ENCODE results near the gene PRM2.
"Not testable (repeated sequence)": the region's sequence is repeated elsewhere in the genome, so short reads cannot be mapped to it uniquely, and the experiment has no call there.

PRM2 gene

DNA sequence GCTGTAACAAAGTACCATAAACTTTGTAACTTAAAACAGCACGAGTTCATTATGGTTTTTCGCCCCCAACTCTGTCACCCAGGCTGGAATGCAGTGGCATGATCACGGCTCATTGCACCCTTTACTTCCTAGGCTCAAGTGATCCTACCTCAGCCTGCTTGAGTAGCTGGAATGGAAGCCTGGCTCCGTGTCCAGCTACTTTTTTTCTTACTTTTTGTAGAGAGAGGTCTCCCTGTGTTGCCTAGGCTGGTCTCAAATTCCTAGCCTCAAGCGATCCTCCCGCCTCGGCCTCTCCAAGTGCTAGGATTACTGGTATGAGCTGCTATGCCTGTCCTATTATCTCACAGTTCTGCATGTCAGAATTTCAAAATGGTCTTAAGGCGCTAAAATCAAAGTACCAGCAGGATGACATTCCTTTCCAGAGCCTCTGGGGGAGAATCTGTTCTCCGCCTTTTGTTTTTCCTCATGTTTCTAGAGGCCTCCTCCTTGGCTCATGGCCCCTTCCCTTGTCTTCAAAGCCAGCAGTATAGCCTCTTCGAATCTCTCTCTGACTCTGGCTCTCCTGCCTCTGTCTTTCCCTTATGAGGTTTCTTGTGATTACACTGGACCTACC is 14.9 kb upstream of the PRM2 start:
- H3K27me3 ChIP-seq (ENCODE audit: low read length) = no peaks in the 10 kb centered on the region
- no peaks in the 10 kb centered on the region for H3K9me2 ChIP-seq (replicated peaks; ENCODE audit: insufficient read depth, low read length)
- H3K4me3 ChIP-seq (ENCODE audit: insufficient read depth, low read length, poor library complexity, severe bottlenecking) = no peak overlapping the region
- no peak overlapping the region for H3K27ac ChIP-seq (ENCODE audit: low read depth, low read length)
- peaks cover 20% of the 10 kb centered on the region for H3F3A ChIP-seq (ENCODE audit: insufficient read depth)
- H2AFZ ChIP-seq (ENCODE audit: low read depth, low read length, severe bottlenecking) = no peak overlapping the region
- no peak for TF ChIP-seq EZH2phosphoT487 (conservative IDR thresholded peaks at IDR 0.05; ENCODE audit: low read length)
- TF ChIP-seq, protein P1, sequence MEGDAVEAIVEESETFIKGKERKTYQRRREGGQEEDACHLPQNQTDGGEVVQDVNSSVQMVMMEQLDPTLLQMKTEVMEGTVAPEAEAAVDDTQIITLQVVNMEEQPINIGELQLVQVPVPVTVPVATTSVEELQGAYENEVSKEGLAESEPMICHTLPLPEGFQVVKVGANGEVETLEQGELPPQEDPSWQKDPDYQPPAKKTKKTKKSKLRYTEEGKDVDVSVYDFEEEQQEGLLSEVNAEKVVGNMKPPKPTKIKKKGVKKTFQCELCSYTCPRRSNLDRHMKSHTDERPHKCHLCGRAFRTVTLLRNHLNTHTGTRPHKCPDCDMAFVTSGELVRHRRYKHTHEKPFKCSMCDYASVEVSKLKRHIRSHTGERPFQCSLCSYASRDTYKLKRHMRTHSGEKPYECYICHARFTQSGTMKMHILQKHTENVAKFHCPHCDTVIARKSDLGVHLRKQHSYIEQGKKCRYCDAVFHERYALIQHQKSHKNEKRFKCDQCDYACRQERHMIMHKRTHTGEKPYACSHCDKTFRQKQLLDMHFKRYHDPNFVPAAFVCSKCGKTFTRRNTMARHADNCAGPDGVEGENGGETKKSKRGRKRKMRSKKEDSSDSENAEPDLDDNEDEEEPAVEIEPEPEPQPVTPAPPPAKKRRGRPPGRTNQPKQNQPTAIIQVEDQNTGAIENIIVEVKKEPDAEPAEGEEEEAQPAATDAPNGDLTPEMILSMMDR (IDR thresholded peaks at IDR 0.05; ENCODE audit: insufficient read depth, low read length, poor library complexity, severe bottlenecking) = no peak
- no peaks in the 10 kb centered on the region for H4K20me1 ChIP-seq (ENCODE audit: low read depth, low read length)
- H3K79me2 ChIP-seq (ENCODE audit: insufficient read depth, low read length) = no peaks in the 10 kb centered on the region
- no peaks in the 10 kb centered on the region for H3K36me3 ChIP-seq (ENCODE audit: low read length)
- no peaks in the 10 kb centered on the region for H3K9me3 ChIP-seq (ENCODE audit: insufficient read depth, low read length)
- H3K4me2 ChIP-seq (ENCODE audit: low read depth, low read length, poor library complexity, severe bottlenecking) = no peak overlapping the region
- H3K9ac ChIP-seq (ENCODE audit: low read length) = no peak overlapping the region

DNA sequence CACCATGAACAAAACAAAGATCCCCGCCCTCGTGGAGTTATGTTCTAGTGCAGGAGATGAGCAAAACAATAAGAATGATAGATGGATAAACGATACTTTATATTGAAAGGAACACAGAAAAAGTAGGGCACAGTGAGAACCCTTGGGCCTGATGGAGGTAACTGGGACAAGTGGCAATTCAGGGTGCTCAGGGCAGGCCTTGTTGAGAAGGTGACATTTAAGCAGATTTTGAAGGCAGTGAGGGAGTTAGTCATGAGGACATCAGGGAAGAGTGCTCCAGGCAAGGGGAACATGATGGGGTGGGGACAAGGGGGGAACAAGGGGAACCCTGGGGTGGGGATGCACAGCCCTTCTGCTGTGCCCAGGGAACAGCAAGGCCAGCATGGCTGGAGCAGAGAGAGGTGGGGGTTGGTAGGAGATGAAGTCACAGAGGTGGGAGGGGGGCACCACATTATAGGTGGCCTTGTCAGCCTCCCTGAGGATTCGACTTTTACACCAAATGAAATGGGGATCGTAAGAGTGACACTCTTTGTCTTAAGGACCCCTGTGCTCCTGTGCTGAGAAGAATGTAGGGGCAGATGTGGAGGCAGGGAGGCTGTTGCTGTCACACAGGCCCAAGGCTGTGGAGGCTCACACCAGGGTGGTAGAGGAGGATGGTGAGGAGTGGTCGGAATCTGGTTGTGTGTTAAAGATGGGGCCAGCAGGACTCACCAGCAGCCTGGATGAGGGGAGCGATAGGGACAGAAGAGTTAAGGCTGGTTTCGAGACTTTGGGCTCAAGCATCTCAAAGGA is 14.0 kb upstream of the PRM2 start:
- H3F3A ChIP-seq (ENCODE audit: insufficient read depth) = peaks cover 12% of the 10 kb centered on the region
- no peak overlapping the region for H3K4me2 ChIP-seq (ENCODE audit: low read depth, low read length, poor library complexity, severe bottlenecking)
- TF ChIP-seq EZH2phosphoT487 (conservative IDR thresholded peaks at IDR 0.05; ENCODE audit: low read length) = no peak
- TF ChIP-seq, protein P1 (IDR thresholded peaks at IDR 0.05; ENCODE audit: insufficient read depth, low read length, poor library complexity, severe bottlenecking) = no peak
- no peak overlapping the region for H3K9ac ChIP-seq (ENCODE audit: low read length)
- no peaks in the 10 kb centered on the region for H4K20me1 ChIP-seq (ENCODE audit: low read depth, low read length)
- no peak overlapping the region for H3K4me3 ChIP-seq (ENCODE audit: insufficient read depth, low read length, poor library complexity, severe bottlenecking)
- no peaks in the 10 kb centered on the region for H3K9me3 ChIP-seq (ENCODE audit: insufficient read depth, low read length)
- H3K27me3 ChIP-seq (ENCODE audit: low read length) = no peaks in the 10 kb centered on the region
- no peak overlapping the region for H3K27ac ChIP-seq (ENCODE audit: low read depth, low read length)
- no peaks in the 10 kb centered on the region for H3K79me2 ChIP-seq (ENCODE audit: insufficient read depth, low read length)
- H2AFZ ChIP-seq (ENCODE audit: low read depth, low read length, severe bottlenecking) = no peak overlapping the region
- H3K9me2 ChIP-seq (replicated peaks; ENCODE audit: insufficient read depth, low read length) = no peaks in the 10 kb centered on the region
- H3K36me3 ChIP-seq (ENCODE audit: low read length) = no peaks in the 10 kb centered on the region

DNA sequence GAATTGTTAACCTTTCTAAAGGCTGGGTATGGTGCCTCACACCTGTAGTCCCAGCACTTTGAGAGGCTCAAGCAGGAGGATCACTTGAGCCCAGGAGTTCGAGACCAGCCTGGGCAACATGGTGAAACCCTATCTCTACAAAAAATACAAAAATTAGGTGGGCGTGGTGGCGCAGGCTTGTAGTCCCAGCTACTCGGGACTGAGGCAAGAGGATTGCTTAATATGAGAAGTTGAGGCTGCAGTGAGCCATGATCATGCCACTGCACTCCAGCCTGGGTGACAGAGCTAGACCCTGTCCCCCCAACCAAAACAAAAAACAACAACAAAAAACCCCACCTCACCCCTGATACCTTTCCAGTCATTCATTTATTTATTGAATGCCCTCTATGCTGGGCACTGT is 13.4 kb upstream of the PRM2 start:
- not testable (repeated sequence) for H3K36me3 ChIP-seq (ENCODE audit: low read length); H3K27me3 ChIP-seq (ENCODE audit: low read length); H3K9me3 ChIP-seq (ENCODE audit: insufficient read depth, low read length); H2AFZ ChIP-seq (ENCODE audit: low read depth, low read length, severe bottlenecking); H3F3A ChIP-seq (ENCODE audit: insufficient read depth); H3K9me2 ChIP-seq (replicated peaks; ENCODE audit: insufficient read depth, low read length); H3K27ac ChIP-seq (ENCODE audit: low read depth, low read length); H4K20me1 ChIP-seq (ENCODE audit: low read depth, low read length); H3K4me2 ChIP-seq (ENCODE audit: low read depth, low read length, poor library complexity, severe bottlenecking); H3K79me2 ChIP-seq (ENCODE audit: insufficient read depth, low read length); H3K4me3 ChIP-seq (ENCODE audit: insufficient read depth, low read length, poor library complexity, severe bottlenecking); H3K9ac ChIP-seq (ENCODE audit: low read length)

DNA sequence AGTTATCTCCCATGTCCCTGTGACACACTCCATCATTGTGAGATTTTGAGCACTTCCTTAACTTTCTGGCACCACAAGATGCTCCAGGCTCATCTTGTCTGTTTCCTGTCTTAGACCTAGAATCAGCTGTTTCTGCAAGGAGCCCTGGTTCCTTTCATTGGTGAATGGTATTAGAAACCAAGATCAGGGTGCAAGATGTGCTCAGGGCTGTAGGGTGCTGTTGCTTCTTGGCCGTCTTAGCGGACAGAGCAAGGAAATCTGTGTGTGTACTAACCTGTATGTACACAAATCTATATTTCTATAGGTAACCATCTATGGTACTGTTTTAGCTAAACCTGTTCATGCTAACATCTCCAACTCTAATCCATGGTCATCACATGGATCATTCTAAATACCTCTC is 12.9 kb upstream of the PRM2 start:
- H3K79me2 ChIP-seq (ENCODE audit: insufficient read depth, low read length) = no peaks in the 10 kb centered on the region
- no peaks in the 10 kb centered on the region for H3K9me2 ChIP-seq (replicated peaks; ENCODE audit: insufficient read depth, low read length)
- no peaks in the 10 kb centered on the region for H4K20me1 ChIP-seq (ENCODE audit: low read depth, low read length)
- H3K27ac ChIP-seq (ENCODE audit: low read depth, low read length) = no peak overlapping the region
- no peaks in the 10 kb centered on the region for H3K36me3 ChIP-seq (ENCODE audit: low read length)
- no peak overlapping the region for H3K4me2 ChIP-seq (ENCODE audit: low read depth, low read length, poor library complexity, severe bottlenecking)
- no peak overlapping the region for H2AFZ ChIP-seq (ENCODE audit: low read depth, low read length, severe bottlenecking)
- H3K4me3 ChIP-seq (ENCODE audit: insufficient read depth, low read length, poor library complexity, severe bottlenecking) = no peak overlapping the region
- H3K9ac ChIP-seq (ENCODE audit: low read length) = no peak overlapping the region
- TF ChIP-seq EZH2phosphoT487 (conservative IDR thresholded peaks at IDR 0.05; ENCODE audit: low read length) = no peak
- TF ChIP-seq, protein P1 (IDR thresholded peaks at IDR 0.05; ENCODE audit: insufficient read depth, low read length, poor library complexity, severe bottlenecking) = no peak
- H3K9me3 ChIP-seq (ENCODE audit: insufficient read depth, low read length) = no peaks in the 10 kb centered on the region
- no peaks in the 10 kb centered on the region for H3K27me3 ChIP-seq (ENCODE audit: low read length)
- H3F3A ChIP-seq (ENCODE audit: insufficient read depth) = 0 out of 2 replicates have a peak, but pooled peaks cover 3% of the 10 kb centered on the region
